Measurements from ENCODE around the gene PPHLN1.
"Not testable (repeated sequence)": the region's sequence is repeated elsewhere in the genome, so short reads cannot be mapped to it uniquely, and the experiment has no call there.

DNA sequence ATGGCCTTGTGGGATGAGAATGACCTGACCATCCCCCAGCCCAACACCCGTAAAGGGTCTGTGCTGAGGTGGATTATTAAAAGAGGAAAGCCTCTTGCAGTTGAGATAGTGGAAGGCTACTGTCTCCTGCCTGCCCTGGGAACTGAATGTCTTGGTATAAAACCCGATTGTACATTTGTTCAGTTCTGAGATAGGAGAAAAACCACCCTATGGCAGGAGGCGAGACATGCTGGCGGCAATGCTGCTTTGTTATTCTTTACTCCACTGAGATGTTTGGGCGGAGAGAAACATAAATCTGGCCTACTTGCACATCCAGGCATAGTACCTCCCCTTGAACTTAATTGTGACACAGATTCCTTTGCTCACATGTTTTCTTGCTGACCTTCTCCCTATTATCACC lies 62.1 kb downstream of the PPHLN1 start:
- TF ChIP-seq, protein P1, sequence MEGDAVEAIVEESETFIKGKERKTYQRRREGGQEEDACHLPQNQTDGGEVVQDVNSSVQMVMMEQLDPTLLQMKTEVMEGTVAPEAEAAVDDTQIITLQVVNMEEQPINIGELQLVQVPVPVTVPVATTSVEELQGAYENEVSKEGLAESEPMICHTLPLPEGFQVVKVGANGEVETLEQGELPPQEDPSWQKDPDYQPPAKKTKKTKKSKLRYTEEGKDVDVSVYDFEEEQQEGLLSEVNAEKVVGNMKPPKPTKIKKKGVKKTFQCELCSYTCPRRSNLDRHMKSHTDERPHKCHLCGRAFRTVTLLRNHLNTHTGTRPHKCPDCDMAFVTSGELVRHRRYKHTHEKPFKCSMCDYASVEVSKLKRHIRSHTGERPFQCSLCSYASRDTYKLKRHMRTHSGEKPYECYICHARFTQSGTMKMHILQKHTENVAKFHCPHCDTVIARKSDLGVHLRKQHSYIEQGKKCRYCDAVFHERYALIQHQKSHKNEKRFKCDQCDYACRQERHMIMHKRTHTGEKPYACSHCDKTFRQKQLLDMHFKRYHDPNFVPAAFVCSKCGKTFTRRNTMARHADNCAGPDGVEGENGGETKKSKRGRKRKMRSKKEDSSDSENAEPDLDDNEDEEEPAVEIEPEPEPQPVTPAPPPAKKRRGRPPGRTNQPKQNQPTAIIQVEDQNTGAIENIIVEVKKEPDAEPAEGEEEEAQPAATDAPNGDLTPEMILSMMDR (IDR thresholded peaks at IDR 0.05), result not testable (repeated sequence)
- TF ChIP-seq POLR2A (IDR thresholded peaks at IDR 0.05), result not testable (repeated sequence)
